Measurements from ENCODE around the gene VSTM2L.

Gene VSTM2L

DNA sequence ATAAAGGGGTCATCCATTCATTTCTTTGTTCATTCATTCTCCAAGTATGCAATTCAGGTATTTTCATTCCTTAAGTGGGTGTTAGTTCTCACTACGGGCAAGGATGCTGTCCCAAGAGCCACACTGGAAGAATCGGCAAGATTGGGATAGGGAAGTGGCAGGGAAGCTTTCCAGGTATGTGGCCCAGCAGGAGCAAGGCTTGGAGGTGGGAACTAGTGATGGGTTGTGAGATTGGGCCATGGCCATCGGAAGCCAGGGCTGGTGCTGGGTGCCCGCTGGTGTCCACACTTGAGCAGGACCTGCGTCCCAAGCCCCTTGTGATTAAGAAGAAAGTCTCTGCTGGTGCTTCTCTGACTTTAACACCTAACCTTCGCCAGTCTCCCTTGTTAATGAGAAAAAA is 15.1 kb downstream of the VSTM2L start:
- no peak for DNase-seq (ENCODE audit: low read depth in 2 of 2)

DNA sequence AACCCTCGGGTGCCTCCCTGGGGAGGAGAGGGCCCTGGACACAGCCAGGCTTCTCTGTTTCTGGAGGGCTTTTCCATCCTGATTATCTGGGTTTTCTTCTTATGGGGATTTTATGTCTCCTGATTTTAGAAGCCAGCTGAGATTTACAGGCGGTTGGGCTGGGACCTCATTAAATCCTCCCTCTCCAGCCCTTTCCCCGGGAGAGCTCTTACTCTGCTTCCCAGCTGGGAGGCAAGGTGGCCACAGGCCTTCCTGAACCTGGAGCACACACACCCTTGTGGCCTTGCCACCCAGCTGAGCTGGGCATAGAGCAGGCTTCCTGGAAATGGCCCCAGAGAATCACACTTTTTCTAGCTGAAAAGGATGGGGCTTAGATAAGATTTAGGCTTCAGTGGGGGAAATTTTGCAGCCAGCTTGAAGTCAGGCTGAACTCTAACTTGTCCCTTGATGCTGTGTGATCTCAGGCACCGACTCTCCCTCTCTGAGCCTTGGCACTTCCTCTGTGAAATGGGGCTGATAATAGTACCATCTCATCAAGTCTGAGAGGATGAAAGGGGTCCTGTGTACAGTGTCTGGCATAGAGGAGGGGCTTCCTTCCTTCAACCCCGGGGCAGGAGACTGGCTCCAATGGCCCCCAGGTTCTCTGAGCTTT is 16.6 kb downstream of the VSTM2L start:
- DNase-seq (ENCODE audit: low read depth in 2 of 2) = no peak

DNA sequence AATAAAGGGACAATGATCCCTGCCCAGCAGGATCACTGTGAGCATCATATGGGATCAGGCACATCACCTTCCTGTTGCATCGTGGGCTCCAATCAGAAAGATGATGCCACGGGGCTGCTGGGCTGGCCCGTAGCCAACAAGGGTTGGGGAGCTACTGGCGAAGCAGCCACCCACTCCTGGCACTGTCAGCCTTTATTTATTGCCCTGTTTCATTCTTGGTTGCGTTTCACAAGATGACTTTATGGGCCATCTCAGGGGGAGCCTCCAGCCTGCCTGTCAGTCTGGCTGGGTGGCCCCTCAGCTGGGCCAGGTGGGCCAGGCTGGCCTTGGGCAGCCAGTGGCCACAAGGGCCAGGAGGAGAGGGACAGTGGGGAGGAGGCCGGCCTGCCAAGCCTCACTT is 17.3 kb downstream of the VSTM2L start:
- DNase-seq (ENCODE audit: low read depth in 2 of 2) = no peak

DNA sequence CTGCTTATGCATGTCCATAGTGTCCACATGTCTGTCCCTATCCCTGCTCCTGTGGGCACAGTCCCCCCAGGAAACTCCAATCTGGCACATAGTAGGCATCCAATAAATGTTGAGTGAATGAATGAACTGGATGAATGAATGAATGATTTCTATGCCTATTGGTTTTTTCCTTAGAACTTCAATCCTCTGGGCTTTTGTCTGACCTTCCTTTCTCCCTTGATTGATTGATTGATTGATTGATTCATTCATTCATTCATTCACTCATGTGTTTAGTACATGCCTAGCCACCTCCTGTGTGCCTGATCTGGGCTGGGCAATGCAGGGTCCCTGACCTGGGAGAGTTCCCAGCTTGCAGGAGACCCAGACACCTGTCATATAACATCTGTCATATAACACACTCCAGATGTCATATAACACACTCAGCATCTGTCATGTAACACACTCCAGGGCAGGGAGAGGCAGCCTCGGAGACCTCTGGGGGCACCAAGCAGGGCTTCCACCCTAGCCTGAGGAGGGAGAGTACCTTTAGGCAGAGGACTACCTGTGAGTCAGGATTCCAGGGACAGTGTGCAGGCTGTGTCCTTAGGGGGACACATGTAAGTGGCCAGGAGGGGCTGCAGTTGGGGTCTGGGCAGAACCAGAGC is 17.9 kb downstream of the VSTM2L start:
- no peak for DNase-seq (ENCODE audit: low read depth in 2 of 2)

DNA sequence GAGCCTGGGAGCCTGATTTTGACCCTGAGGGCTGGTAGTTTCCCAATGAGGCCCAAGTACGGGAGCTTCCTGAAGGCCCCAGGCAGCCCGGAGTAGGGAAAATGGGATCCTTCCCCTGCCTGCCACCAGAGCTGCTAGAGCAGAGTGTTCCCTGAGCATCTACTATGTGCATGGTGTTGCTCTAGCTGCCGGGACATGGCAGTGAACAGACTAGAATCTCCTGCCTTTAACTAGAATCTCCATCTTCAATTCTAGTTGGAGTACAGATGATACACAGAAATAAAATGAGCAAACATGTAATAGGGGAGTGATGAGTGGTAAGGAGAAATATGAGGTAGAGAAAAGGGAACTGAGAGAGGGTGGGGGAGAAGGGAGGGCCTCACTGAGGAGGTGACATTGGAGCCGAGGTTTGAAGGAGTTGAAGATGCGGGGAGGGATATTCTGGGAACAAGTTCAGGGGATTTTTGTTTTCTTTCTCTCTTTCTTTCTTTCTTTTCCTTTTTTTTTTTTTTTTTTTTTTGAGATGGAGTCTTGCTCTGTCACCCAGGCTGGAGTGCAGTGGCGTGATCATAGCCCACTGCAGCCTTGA is 18.5 kb downstream of the VSTM2L start:
- no peak for DNase-seq (ENCODE audit: low read depth in 2 of 2)

DNA sequence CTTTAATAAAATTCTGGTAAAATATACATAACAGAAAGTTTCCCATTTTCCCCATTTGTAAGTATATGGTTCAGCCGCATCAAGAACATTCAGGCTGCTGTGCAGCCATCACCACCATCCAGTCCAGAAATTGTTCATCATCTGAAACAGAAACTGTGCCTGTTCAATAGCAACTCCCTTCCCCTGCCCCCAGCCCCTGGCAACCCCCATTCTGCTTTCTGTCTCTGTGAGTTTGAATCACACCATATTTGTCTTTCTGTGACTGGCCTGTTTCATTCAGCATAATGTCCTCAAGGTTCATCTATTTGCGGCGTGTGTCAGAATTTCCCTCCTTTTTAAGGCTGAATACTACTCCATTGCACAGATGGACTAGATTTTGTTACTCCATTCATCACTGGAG is 19.1 kb downstream of the VSTM2L start:
- no peak for DNase-seq (ENCODE audit: low read depth in 2 of 2)

DNA sequence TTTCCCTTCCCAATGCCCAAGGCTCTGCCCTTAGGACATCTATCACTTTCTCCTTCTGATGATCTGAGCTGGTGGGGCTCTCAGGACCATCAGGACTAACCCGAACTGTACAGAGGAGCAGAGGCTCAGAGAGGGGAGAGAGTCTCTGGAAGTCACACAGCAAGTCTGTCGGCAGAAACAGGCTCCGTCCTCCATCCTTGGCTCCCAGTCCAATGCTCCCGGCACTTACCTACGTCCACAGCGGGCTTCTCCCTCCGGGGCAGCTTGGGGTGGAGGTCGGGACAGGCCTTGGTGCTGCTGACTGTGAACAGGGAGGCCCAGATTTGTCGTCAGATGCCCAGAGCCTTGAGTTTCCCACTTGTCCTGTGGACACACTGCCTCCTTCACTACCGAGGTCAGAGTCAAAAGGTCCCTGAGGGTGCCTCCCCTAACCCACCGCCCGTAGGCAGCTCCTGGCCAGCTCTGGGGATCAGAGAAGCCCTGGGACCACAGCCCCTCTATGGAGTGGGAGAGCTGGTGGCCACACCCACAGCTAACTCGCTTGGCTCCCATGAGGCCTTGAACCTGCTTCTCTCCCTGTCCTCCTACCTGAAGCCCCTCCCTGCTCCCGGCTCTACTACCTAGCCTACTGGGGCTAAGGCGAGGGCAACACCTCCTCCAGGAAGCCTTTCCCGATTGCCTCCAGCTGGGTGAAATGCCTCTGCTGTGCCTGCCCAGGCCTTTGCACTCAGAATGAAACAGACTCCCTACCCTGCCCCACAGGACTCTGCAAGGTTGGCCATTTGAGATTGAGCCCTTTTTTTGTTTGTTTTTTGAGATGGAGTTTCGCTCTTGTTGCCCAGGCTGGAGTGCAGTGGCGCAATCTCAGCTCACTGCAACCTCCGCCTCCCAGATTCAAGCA is 22.6 kb downstream of the VSTM2L start:
- DNase-seq (ENCODE audit: low read depth in 2 of 2) = no peak

DNA sequence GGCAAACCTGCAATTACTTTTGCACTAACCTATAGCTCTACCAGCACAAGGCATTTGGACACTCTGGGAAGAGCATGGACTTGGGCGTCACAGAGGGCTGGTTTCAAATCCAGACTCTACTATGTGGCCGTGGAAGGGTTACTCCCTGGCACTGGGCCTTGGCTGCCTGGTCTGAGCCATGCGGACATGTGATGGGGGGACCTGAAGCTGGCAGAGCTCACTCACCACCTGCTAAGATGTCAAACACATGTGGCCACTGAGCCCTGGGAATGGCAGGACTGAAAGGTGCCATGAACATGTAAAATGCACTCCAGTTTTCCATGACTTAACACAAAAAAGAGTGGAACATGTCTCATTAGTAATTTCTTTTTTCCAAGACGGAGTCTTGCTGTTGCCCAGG is 23.7 kb downstream of the VSTM2L start:
- DNase-seq (ENCODE audit: low read depth in 2 of 2) = no peak

DNA sequence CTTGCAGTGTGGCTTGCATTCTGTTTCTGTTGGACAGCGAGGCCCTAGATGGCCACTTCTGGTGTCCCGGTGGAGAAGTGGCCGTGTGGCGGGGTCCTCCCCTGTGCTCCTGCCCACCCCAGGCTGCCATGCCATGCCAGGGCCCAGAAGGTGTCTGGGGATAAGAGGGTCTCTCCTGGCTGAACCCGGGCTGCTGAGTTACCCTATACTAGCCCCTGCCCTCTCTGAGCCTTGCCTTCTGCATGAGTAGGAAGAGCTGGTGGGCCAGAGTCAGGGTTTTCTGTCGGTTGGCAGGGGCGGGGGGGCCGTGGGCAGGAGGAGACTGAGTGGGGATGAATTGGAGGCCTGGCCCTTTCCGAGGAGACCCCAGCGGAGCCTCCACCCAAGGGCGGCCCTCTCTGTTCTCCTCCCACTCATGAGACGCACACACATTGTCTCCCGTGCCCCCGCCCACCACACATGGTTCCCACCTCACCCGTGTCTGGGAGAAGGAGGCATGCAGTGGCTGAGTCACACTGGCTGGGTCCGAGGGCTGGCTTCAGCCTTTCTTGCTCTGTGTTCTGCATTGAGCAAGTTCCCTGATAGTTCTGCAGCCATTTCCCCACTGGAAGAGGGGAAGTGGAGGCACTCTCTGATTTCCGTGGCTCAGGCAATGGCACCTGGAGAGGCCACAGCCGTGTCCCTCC is 24.6 kb downstream of the VSTM2L start:
- no peak for DNase-seq (ENCODE audit: low read depth in 2 of 2)

DNA sequence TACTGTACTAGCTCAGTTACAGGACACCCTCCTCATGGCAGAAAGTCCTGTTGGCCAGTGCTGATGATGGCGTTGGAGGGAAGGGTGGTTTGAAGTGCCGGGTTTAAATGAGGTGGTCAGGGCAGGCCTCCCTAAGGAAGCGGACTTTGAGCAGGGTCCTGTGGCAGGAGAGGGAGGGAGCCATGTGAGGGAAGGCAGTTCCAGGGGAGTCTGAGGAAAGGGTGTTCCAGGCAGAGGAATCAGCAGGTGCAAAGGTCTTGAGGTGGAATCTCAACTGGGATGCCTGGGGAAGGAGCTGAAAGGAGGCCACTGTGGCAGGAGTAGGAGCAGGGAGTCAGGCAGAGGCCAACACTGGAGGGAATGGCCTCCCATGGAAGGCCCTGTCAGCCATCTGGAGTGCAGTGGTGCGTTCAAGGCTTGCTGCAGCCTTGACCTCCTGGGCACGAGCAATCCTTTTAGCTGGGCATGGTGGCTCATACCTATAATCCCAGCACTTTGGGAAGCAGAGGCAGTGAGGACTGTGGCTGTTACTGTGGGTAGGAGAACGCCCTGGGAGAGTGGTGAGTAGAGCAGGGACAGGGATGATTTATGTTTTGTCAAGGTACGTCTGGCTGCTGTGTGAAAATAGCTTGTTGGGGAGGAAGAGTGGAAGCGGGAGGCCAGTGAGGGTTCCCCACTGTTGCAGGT is 26.2 kb downstream of the VSTM2L start:
- DNase-seq (ENCODE audit: low read depth in 2 of 2) = no peak

DNA sequence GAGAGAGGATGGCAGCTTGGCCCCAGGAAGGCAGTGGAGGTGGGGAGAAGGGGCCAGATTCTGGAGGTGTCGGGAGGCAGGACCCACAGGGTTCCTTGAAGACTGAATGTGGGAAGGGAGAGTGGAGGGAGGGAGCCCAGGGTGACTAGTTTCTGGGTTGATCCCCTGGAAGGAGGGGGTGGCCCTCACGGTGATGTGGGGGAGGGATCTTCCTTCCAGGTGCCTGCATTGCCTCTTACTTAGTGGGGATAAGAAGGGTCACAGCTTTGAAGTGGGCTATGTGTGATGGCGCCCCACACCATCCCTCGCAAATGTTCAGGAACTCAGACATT is 26.7 kb downstream of the VSTM2L start:
- no peak for DNase-seq (ENCODE audit: low read depth in 2 of 2)

DNA sequence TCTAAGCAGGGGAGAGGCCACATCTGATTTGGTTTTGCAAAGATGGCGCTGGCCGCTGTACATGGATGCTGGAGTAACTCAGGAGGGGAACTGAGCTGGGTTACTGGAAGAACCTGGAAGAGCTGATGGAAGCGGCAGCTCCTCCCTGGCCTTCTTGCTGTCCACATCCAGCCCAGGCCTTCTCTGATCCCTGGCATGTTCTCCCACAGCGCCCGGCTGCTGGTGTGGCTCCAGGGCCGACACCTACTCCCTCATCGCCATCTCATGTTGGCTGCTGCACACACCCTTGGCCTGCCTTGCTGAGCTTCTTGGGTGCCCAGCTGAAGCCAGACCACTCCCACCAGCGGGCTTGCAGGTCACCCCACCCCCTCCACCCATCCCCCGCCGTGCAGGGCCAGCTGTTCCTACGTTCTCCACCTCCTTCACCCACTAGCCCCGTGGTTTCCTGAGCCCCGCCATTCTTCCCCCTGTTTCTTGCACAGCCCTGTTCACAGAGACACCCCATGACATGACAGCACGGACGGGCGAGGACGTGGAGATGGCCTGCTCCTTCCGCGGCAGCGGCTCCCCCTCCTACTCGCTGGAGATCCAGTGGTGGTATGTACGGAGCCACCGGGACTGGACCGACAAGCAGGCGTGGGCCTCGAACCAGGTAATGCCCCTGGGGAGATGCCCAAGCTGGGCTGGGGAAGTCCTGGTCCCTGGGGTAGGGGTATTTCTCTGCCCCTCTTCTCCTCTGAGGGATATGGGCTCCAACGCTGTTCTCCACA is 28.4 kb downstream of the VSTM2L start:
- DNase-seq (ENCODE audit: low read depth in 2 of 2) = no peak

DNA sequence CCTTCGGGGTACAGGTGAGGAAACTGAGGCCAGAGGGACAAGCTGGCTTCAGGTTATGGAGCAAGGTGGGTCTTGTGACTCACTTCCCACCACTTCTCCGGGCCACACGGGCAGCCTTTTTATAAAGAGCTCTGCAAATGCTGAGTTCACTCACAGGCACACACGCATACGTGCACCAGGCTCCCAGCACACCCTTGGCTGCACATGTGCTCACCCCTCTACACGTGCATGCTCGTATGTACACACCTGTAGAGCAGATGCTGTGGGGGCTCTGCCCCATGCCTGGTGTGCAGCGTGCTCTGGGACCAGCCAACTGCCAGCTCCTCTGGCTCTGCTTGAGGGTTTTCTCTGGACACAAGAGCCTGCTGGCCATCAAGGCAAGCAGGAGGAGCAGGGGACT is 29.1 kb downstream of the VSTM2L start:
- no peak for DNase-seq (ENCODE audit: low read depth in 2 of 2)

DNA sequence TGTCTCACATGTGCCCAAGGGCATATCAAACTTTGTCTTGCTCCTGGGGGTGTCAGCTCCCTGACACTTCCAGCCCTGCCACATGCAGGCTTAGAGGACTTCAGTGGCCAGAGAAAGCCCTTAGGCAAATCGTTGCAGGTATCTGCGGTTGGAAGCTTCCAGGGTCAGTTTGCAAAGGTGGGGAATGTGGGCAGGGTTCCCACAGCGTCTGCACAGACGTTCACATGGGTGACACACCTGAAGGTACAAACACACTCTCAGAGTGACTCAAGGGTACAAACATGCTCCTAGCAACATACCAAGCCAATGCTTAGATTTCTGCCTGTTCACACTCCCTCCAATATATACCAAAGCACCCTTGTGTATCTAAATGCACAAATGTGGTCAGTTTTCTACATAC is 30.0 kb downstream of the VSTM2L start:
- no peak for DNase-seq (ENCODE audit: low read depth in 2 of 2)

DNA sequence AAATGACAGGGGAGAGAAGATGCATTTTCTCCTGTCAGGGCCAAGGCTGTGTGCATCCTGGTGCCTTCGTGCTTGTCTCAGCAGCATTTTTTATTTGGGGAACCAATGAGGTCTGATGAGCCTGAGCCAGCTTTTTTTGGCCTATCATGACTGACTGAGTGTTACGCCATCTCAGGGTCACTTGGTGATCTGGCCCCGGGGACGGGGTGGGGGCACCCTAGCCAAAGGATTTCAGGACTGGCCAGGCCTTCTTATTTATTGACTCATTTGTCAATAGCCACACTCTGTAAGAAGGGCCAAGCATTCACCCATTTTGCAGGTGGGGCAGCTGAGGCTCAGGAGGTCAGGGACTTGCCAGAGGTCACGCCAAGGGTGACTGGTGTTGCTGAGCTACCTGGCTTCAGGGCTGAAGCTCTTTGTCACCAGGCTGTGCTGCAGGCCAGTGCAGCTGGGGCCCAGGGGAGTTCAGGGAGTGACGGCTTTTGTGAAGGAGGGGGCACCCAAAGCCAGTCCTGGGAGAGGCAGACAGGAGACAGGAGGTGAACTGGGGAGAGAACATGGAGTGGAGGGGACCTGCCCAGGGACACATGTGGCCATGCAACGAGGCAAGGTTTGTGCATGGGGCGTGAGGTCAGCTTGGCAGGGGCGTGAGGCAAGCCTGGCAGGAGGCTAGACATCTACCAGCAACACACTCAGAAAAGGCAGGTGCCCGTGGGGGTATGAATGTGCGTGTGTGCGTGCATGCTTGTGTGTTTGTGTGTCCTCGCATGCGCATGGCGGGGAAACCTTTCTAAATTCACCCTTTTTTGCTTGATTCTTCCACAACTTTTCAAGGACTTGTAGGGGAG is 31.1 kb downstream of the VSTM2L start:
- DNase-seq (ENCODE audit: low read depth in 2 of 2) = no peak

DNA sequence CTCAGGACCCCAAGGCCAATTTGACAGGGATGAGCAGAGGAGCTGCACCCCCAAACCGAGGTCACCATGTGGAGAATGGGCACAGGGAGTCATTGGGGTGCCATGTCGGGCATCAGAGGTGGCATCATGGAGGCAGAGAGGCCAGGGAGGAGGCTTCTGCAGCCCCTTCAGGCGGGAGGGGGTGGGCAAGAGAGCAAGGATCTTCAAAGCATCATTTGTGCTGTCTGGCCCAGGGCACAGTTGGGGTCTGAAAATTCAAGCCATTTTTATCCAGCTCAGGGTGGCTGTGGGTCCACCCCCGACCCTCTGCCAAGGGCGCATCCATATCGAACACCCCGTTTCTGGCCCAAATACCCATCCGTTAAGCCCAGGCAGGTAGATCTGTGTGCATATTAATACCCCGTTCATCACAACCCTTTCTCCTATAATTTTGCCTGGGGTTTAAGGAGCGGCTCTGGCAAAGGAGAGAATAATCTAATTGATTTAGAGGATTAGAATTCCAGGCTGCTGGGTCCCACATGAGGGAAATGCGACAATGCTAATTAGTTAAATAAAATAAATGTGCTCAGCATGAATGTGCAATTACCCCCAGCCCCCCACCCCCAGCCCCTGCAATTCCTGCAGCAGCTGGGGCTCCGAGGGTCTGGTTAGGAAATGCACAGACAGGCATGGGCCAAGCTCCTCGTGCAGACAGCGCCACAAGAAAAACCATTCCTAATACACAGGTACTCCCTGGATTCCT is 31.9 kb downstream of the VSTM2L start:
- DNase-seq (ENCODE audit: low read depth in 2 of 2) = no peak

DNA sequence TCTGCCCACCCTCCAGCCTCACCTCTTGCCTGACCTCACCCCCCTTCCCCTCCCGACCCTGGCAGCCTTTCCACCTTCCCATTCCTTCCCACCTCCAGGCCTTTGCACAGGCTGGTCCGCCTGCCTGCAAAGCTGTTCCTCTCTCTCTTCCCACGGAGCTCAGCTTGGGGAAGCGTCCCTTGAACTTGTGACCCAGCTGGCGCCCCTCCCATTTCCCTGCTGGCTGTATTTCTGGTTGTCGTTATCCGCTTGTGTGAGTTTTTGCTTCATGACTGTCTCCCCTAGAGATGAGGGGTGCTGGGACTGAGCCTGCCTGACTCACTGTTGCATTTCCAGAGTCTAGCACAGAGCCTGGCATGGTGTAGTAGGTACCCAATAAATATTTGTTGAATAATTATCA is 32.5 kb downstream of the VSTM2L start:
- DNase-seq (ENCODE audit: low read depth in 2 of 2) = no peak

DNA sequence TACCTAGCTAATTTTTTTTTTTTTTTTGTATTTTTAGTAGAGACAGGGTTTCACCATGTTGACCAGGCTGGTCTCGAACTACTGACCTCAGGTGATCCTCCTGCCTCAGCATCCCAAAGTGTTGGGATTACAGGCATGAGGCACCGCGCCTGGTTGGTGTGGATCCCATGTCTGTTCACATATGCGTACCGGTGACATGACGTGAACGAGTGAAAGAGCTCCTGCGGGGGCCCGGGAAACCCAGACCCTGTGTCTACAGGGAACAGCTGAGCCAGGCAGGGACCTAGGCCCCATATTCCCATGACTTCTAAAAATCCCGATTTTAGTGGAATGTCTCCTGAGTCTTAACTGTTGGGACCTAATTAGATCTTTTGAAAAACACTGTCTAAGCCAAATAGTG is 33.1 kb downstream of the VSTM2L start:
- no peak for DNase-seq (ENCODE audit: low read depth in 2 of 2)

DNA sequence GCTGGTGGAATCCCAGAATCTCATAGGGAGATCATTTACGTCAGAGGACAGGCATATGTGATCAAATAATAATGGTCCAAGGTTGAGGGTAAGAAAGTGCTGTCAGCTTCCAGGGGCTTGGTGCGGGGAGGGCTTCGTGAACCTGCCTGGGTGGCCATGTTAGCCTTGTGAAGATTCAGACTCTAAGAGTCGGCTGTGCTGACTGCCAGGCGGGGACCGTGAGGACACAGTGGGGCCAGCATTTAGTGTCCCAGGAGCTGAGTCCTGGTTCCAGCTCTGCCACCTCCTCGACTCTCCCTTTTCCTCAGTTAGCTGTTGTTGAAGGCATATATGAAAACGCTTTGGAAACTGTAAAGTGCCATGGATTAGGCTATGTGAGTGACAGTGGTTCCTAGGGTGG is 33.5 kb downstream of the VSTM2L start:
- no peak for DNase-seq (ENCODE audit: low read depth in 2 of 2)
